SK-N-SH treated with all-trans-retinoic acid at 6 μM for 48 hours (cell line): ENCODE data around the gene PAK5.

Experiments used
- GLIS3 ChIP-seq: fragments of 250-450 bp; sonication (Bioruptor Pico); IDR thresholded peaks from 2 replicates; pipeline ENCODE4 v1.5.0; 2020; ENCODE audit warnings: mild to moderate bottlenecking, moderate library complexity
- RARB ChIP-seq: fragments of 250-450 bp; sonication (Bioruptor Pico); IDR thresholded peaks from 2 replicates; pipeline ENCODE4 v1.8.0; 2021; ENCODE audit warnings: mild to moderate bottlenecking, moderate library complexity

- no peak for TF ChIP-seq GLIS3
- no peak for TF ChIP-seq RARB
These were observed 170.5 kb downstream of the PAK5 start for GRCh38 chr20:9668381-9668780.
